Measurements from ENCODE around the gene NT5DC3.

The NT5DC3 gene

GRCh38 chr12:103736572-103736971 is 104.5 kb downstream of the NT5DC3 start:
- H3K9ac ChIP-seq (ENCODE audit: low read length) = no peak overlapping the region
- no peaks in the 10 kb centered on the region for H3K4me1 ChIP-seq (ENCODE audit: control insufficient read depth, insufficient read depth, low read length)
- no peak overlapping the region for H3K4me3 ChIP-seq (ENCODE audit: low read length)
- no peaks in the 10 kb centered on the region for H3K36me3 ChIP-seq (ENCODE audit: control insufficient read depth, insufficient read depth, low read length)
- H3K27ac ChIP-seq (ENCODE audit: low read depth, low read length) = no peak overlapping the region
- no peaks in the 10 kb centered on the region for H3K27me3 ChIP-seq (ENCODE audit: control insufficient read depth, insufficient read depth, low read length)

DNA sequence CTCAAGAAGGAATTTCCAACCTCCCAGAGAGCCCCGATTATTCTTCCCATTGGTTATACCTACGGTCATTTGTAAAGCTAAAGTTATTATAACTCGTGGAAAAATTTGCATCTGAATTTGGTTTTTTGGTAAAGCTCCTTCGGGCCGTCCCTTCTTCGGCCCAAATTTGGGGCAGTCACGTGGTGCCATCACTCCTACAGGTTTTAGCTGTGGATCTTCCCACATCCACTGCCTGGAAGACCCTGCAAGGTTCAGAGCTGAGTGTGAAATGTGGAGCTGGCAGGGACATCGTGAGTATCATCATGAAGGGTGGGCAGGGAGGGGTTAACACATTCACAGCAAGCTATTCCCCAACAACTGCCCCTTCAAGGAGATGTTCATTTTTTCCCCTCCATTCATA is 105.7 kb downstream of the NT5DC3 start:
- no peak overlapping the region for H3K27ac ChIP-seq (ENCODE audit: low read depth, low read length)
- no peaks in the 10 kb centered on the region for H3K27me3 ChIP-seq (ENCODE audit: control insufficient read depth, insufficient read depth, low read length)
- H3K36me3 ChIP-seq (ENCODE audit: control insufficient read depth, insufficient read depth, low read length) = no peaks in the 10 kb centered on the region
- no peak overlapping the region for H3K9ac ChIP-seq (ENCODE audit: low read length)
- H3K4me3 ChIP-seq (ENCODE audit: low read length) = no peak overlapping the region
- H3K4me1 ChIP-seq (ENCODE audit: control insufficient read depth, insufficient read depth, low read length) = no peaks in the 10 kb centered on the region

GRCh38 chr12:103734863-103735262 is 106.2 kb downstream of the NT5DC3 start:
- Histone ChIP-seq H3K27ac (ENCODE audit: low read depth, low read length) (no peak overlapping the region), H3K4me1 (ENCODE audit: control insufficient read depth, insufficient read depth, low read length) (no peaks in the 10 kb centered on the region), H3K9ac (ENCODE audit: low read length) (no peak overlapping the region), H3K36me3 (ENCODE audit: control insufficient read depth, insufficient read depth, low read length) (no peaks in the 10 kb centered on the region), H3K27me3 (ENCODE audit: control insufficient read depth, insufficient read depth, low read length) (no peaks in the 10 kb centered on the region), H3K4me3 (ENCODE audit: low read length) (no peak overlapping the region)

GRCh38 chr12:103731539-103731938 is 109.5 kb downstream of the NT5DC3 start:
- H3K36me3 ChIP-seq (ENCODE audit: control insufficient read depth, insufficient read depth, low read length) = no peaks in the 10 kb centered on the region
- no peaks in the 10 kb centered on the region for H3K27me3 ChIP-seq (ENCODE audit: control insufficient read depth, insufficient read depth, low read length)
- H3K4me1 ChIP-seq (ENCODE audit: control insufficient read depth, insufficient read depth, low read length) = no peaks in the 10 kb centered on the region
- H3K4me3 ChIP-seq (ENCODE audit: low read length) = no peak overlapping the region
- H3K9ac ChIP-seq (ENCODE audit: low read length) = no peak overlapping the region
- H3K27ac ChIP-seq (ENCODE audit: low read depth, low read length) = no peak overlapping the region

- Histone ChIP-seq H3K27ac (ENCODE audit: low read depth, low read length) (no peak overlapping the region), H3K4me1 (ENCODE audit: control insufficient read depth, insufficient read depth, low read length) (no peaks in the 10 kb centered on the region), H3K36me3 (ENCODE audit: control insufficient read depth, insufficient read depth, low read length) (no peaks in the 10 kb centered on the region), H3K4me3 (ENCODE audit: low read length) (no peak overlapping the region), H3K9ac (ENCODE audit: low read length) (no peak overlapping the region), H3K27me3 (ENCODE audit: control insufficient read depth, insufficient read depth, low read length) (no peaks in the 10 kb centered on the region)
Observed at GRCh38 chr12:103729499-103729898, 111.5 kb downstream of the NT5DC3 start.

DNA sequence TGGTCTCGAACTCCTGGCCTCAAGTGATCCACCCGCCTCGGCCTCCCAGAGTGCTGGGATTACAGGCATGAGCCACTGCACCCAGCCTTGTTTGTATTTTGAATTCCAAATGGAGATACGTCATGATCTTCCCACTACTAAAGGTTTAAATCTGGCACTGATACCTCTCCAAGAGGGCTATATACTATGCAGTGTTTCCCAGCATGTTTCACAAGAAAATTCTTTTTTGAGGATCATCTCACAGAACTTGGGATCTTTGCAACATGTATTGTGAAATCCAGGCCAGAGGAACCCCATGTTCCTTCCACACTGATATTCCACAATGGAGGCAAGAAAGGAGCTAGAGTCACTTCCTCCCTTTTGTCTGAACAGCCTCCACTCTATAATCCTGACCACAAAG is 112.7 kb downstream of the NT5DC3 start:
- H3K27ac ChIP-seq (ENCODE audit: low read depth, low read length) = no peak overlapping the region

DNA sequence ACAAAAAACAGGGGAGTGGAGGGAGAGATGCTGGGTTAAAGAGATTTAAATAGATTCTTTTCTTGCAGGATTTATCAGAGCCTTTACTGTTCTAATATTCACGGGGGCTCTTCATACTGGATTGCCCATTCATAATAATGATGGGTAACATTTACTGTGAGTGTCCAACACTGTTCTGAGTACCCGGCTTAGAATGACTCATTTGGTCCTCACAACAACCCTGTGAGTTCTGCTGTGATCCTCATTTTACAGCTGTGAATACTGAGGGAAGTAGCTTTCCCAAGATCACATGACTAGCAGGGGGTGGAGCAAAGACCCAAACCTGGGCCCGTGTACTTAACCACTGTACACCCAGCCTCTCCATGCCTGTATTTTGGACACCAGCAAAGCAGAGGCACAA is 113.4 kb downstream of the NT5DC3 start:
- Histone ChIP-seq H3K36me3 (ENCODE audit: control insufficient read depth, insufficient read depth, low read length) (no peaks in the 10 kb centered on the region), H3K4me3 (ENCODE audit: low read length) (no peak overlapping the region), H3K27ac (ENCODE audit: low read depth, low read length) (no peak overlapping the region), H3K27me3 (ENCODE audit: control insufficient read depth, insufficient read depth, low read length) (no peaks in the 10 kb centered on the region), H3K4me1 (ENCODE audit: control insufficient read depth, insufficient read depth, low read length) (no peaks in the 10 kb centered on the region), H3K9ac (ENCODE audit: low read length) (no peak overlapping the region)

More for the DNA sequence above, 112.7 kb downstream of the NT5DC3 start:
- Histone ChIP-seq H3K4me1 (ENCODE audit: control insufficient read depth, insufficient read depth, low read length) (no peaks in the 10 kb centered on the region), H3K36me3 (ENCODE audit: control insufficient read depth, insufficient read depth, low read length) (no peaks in the 10 kb centered on the region), H3K4me3 (ENCODE audit: low read length) (no peak overlapping the region), H3K27me3 (ENCODE audit: control insufficient read depth, insufficient read depth, low read length) (no peaks in the 10 kb centered on the region), H3K9ac (ENCODE audit: low read length) (no peak overlapping the region)

DNA sequence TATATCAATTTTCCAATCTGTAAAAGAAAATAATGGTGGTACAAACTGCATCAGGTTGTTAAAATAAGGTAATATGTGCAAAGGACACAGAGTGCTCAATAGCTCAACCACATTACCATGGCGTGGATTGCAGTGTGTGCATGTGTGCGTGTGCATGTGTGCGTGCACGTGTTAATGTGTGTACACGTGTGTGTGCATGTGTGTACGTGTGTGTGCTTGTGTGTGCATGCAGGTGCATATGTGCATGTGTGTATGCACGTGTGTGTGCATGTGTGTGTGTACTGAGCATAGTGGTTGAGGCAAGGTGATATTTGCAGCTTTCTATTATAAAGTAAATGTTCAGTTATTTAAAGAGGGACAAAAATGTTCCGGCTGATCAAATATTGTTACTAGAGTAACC is 115.6 kb downstream of the NT5DC3 start:
- no peak overlapping the region for H3K27ac ChIP-seq (ENCODE audit: low read depth, low read length)
- no peak overlapping the region for H3K4me3 ChIP-seq (ENCODE audit: low read length)
- no peaks in the 10 kb centered on the region for H3K36me3 ChIP-seq (ENCODE audit: control insufficient read depth, insufficient read depth, low read length)
- no peaks in the 10 kb centered on the region for H3K27me3 ChIP-seq (ENCODE audit: control insufficient read depth, insufficient read depth, low read length)
- H3K9ac ChIP-seq (ENCODE audit: low read length) = no peak overlapping the region
- H3K4me1 ChIP-seq (ENCODE audit: control insufficient read depth, insufficient read depth, low read length) = no peaks in the 10 kb centered on the region
